Immature natural killer cell (primary cell): ENCODE data around the gene GATAD2A. TPM values are rescaled to one million over a fixed set of nuclear protein-coding genes. Genes with fewer than 3 reads are reported as not detected.
A peak's percentile ranks its signal among the peaks of the same experiment; 100 is the strongest.

Experiments used
- DNase-seq, 3 donors: peaks; one replicate each; pipeline ENCODE4 v3.0.0; 2022; ENCODE audit warnings: mixed read lengths in 1 of 3
- H3K27ac Mint-ChIP-seq, 6 donors: one replicate each; pipeline ENCODE4 v1.8.0; 2020; ENCODE audit warnings: mixed read lengths in 6 of 6, mild to moderate bottlenecking in 5 of 6, inconsistent platforms in 4 of 6, moderate library complexity in 3 of 6
- H3K27me3 Mint-ChIP-seq, 3 donors: one replicate each; pipeline ENCODE4 v1.8.0; 2020 to 2021; ENCODE audit warnings: low read depth in 3 of 3, mild to moderate bottlenecking in 3 of 3, mixed read lengths in 3 of 3, moderate library complexity in 3 of 3, inconsistent platforms in 1 of 3
- H3K36me3 Mint-ChIP-seq, 3 donors: one replicate each; pipeline ENCODE4 v1.8.0; 2020; ENCODE audit warnings: mixed read lengths in 3 of 3, inconsistent platforms in 2 of 3, mild to moderate bottlenecking in 2 of 3
- H3K4me1 Mint-ChIP-seq, 2 donors: one replicate each; pipeline ENCODE4 v1.8.0; 2020; ENCODE audit warnings: inconsistent platforms in 2 of 2, mild to moderate bottlenecking in 2 of 2, mixed read lengths in 2 of 2, moderate library complexity in 1 of 2
- H3K4me3 Mint-ChIP-seq, 5 donors: one replicate each; pipeline ENCODE4 v1.8.0; 2020; ENCODE audit warnings: mild to moderate bottlenecking in 5 of 5, mixed read lengths in 5 of 5, inconsistent platforms in 3 of 5, moderate library complexity in 3 of 5
- H3K9me3 Mint-ChIP-seq, 6 donors: one replicate each; pipeline ENCODE4 v1.8.0; 2020; ENCODE audit warnings: mild to moderate bottlenecking in 6 of 6, mixed read lengths in 6 of 6, inconsistent platforms in 4 of 6, moderate library complexity in 3 of 6
- polyA plus RNA-seq, 3 donors: library from polyadenylated mRNA; unstranded; fragments of 300-500 nt; fragmentation: Illumina TruSeq; gene quantifications; one replicate each; pipeline ENCODE4 v1.2.3, GENCODE V29; 2021

Gene GATAD2A
- polyA plus RNA-seq, 3 donors from 2014 or later, result 8.8 to 48.5 (median 21.0) TPM

DNA sequence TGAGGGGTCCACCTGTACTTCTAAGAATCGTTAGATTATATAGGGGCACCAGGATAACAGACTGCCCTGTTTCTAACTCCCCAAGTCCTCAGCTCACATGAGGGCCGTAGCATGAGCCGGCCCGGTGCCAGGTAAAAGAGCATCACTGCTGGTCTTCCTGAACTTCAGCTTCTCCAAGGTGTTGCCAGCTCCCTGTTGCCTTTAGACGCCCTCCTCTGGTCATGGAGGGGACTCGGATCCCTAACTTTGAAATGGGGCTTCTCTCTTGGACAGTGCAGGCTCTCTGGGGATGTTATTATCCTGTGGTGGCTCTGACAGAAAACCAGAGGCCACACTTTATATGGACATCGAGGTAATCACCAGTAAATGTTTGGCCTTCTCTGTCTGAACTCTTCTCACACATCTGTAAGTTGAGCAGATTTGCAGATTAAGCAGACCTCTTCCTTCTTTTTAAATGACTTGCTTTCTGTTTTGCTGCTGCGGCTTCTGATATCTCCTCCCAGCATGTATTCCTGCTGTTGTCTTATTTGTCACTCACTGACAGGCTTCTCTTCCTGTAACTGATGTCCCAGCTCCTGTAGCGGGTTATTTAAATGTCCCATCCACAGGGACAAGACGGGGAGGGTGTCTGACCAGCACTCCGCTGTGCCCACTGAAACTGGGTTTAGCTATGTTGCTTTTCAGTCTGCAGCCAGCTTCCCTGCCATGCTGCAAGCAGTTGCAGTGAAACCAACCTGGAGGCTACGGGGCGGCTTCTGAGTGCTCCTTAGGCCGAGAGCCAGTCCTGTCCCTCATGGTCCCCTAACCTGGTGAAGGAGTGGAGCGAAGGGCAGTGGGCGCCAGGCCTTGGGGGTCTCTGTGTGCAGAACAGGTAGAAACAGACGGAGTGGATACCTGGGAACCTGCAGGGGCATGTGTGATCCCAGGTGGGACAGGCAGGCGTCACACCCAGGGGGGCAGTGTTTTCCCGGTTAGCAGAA, 70.7 kb downstream of the GATAD2A start:
- H3K4me3 Mint-ChIP-seq, result peak overlapping the region; percentile 65 to 77 (median 69)
- peaks cover 0 to 11% (median 0%) of the 10 kb centered on the region in 3 donors for H3K36me3 Mint-ChIP-seq
- H3K27ac Mint-ChIP-seq, result peak overlapping the region; percentile 90 to 97 (median 94)
- H3K9me3 Mint-ChIP-seq, result no peaks in the 10 kb centered on the region
- peaks cover 90 to 94% of the 10 kb centered on the region in 2 donors for H3K4me1 Mint-ChIP-seq
- peak in 2 of 3 donors; percentile 44 to 52 for DNase-seq
- H3K27me3 Mint-ChIP-seq, result peaks cover 0 to 4% (median 3%) of the 10 kb centered on the region in 3 donors

DNA sequence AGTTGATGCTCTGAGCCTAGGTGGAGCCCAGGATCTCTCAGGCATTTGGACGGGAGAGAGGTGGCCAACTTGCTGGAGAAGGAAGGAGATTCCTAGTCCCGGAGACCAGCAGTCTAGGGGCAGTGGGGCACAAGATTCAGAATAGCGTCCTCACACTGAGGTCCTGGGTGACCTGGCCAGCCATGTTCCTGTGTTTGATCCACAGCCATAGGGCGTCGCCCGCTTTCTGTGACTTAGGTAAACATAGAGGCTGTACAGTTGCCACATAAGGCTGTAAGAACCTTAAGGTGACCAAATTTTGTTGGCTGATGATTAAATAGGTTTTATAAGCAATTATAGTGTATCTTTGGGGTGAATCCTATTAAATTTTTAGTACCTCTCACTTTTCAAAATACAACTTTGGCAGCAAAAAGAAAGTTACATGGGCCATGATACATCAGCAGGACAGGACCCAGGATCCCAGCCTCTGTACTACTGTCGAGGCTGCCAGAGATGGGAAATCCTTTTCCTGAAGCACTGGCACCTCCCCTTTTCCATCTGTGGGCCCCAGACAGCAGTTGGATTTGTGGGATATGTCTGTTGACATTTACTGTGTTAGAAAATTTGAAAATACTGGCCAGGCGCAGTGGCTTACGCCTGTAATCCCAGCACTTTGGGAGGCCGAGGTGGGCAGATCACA, 72.4 kb downstream of the GATAD2A start:
- no peak overlapping the region for H3K4me3 Mint-ChIP-seq
- no peak for DNase-seq
- peaks cover 0 to 7% (median 3%) of the 10 kb centered on the region in 3 donors for H3K27me3 Mint-ChIP-seq
- peaks cover 0 to 8% (median 0%) of the 10 kb centered on the region in 3 donors for H3K36me3 Mint-ChIP-seq
- peak overlapping the region; percentile 90 to 97 (median 94) for H3K27ac Mint-ChIP-seq
- peaks cover 75 to 89% of the 10 kb centered on the region in 2 donors for H3K4me1 Mint-ChIP-seq
- H3K9me3 Mint-ChIP-seq, result no peaks in the 10 kb centered on the region

DNA sequence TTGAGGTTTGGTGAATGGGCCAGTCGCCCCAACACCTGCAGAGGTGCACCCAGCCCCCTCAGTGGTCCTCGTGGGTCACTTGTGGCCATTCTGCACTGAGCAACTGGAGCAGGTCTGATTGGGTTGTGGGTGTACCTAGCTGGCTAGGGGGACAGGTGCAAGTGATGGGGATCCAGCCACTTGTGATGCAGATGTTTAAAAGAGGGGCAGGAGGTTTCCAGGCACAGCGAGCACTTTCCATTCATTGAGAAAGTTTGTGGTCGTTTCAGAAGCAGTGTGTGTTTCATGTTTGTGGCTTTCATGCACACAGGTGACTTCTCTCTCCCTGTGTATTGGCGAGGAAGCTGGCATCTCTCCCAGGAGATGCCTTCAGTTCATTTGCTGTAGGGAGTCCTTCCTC, 75.2 kb downstream of the GATAD2A start:
- H3K4me1 Mint-ChIP-seq, result peaks cover 60 to 75% of the 10 kb centered on the region in 2 donors
- H3K27me3 Mint-ChIP-seq, result peaks cover 0 to 6% (median 4%) of the 10 kb centered on the region in 3 donors
- no peak overlapping the region for H3K4me3 Mint-ChIP-seq
- no peaks in the 10 kb centered on the region for H3K9me3 Mint-ChIP-seq
- H3K27ac Mint-ChIP-seq, result peak overlapping the region in 5 of 6 donors; percentile 12 to 84 (median 65)
- H3K36me3 Mint-ChIP-seq, result peaks cover 0 to 3% (median 0%) of the 10 kb centered on the region in 3 donors
- DNase-seq, result no peak

DNA sequence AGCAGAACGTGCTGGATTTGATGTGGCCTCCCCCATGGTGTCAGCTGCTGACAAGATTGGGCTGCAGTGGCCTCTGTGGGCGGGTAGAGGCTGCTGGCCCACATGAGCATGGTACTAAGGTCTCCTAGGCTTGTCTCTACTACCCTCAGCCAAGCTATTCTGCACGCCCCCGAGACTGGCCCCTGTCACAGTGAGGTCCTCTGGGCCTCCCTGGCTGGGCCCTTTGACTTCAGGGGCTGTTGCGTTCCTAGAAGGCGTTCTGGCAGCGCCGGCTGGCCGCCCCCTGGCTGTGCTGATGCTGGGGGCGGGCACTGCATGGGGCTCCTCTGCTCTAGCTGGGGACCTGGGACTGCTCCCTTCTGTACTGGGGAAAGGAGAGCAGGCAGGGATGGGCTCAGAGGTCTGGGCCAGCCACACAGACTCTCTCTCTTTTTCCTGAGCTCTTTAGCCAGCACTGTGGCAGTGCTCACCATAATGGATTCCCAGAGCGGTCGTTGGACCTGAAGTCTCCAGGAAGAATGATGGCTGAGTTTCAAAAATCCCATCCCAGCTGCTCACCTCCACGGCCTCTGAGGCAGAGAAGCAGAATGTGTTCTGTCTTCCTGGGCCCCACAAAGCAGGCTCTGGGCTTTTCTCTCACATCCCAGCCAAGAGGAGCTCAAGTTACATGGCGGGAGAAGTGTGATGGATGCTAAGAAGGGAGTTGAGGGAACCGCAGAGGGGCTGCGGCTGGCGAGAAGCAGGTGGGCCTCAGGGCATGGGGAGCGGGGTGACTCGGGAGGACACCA, 77.5 kb downstream of the GATAD2A start:
- peaks cover 52 to 61% of the 10 kb centered on the region in 2 donors for H3K4me1 Mint-ChIP-seq
- no peaks in the 10 kb centered on the region for H3K9me3 Mint-ChIP-seq
- no peak overlapping the region for H3K4me3 Mint-ChIP-seq
- peak overlapping the region; percentile 45 to 81 (median 69) for H3K27ac Mint-ChIP-seq
- no peak for DNase-seq
- H3K36me3 Mint-ChIP-seq, result peaks cover 0 to 3% (median 0%) of the 10 kb centered on the region in 3 donors
- H3K27me3 Mint-ChIP-seq, result peaks cover 0 to 11% (median 5%) of the 10 kb centered on the region in 3 donors

DNA sequence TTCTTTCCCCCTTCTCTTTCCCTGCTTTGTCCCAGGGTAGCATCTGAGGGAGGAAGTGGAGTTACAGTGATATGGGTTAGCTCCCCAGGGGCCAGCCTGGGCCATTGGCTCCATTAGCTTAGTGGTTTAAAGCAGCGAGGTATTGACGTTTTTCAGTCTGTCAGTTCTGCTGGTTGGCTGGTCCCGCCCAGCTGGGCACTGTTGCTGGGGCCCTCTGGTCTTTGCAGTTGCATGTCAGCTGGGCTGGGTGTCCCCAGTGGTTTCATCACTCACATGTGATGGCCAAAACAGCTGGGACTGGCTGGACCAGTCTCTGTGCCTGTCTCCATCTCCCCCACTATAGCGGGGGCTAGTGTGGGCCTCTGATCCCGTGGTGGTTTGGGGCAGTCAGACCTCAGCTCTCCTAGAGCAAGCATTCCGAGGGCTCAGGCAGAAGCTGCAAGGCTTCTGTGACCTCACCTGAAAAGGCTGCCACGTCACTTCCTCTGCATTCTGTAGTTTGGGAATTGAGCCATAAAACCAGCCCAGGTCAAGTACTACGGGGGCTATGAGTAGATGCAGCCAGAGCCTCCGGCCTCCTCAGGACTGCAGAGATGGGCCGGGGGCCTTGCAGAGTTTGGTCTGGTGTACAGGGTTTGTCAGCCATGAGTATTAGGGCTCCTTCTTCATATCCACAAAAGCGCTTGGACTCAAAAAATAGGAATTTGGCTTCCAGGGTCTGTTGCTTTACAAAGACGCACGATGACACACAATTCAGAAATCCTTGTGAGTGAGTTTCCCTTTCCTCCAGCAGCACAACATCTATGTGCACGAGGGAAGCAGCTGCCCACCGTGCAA, 79.9 kb downstream of the GATAD2A start:
- Mint-ChIP-seq H3K27me3 (peaks cover 0 to 27% (median 17%) of the 10 kb centered on the region in 3 donors), H3K9me3 (no peaks in the 10 kb centered on the region), H3K36me3 (peaks cover 0 to 4% (median 0%) of the 10 kb centered on the region in 3 donors), H3K4me3 (no peak overlapping the region), H3K27ac (peak overlapping the region; percentile 68 to 85 (median 73)), H3K4me1 (peaks cover 60 to 66% of the 10 kb centered on the region in 2 donors)
- DNase-seq, result no peak

DNA sequence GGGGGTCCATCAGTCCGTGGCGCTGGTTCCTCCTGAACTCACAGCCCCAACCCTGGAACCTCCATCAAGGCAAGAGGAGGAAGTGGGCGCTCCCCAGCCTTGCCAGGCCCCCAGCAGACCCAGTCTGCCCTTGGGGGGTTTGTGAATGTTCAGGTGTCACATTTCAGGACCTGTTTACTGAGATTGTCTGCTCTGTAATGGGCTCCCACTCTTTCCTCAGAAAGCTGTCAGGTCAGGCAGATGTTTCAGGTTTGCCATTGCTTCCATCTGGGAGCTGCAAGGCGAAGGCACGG, 80.5 kb downstream of the GATAD2A start:
- Mint-ChIP-seq H3K27ac (peak overlapping the region in 5 of 6 donors; percentile 68 to 85 (median 79)), H3K9me3 (no peaks in the 10 kb centered on the region), H3K4me3 (no peak overlapping the region), H3K27me3 (peaks cover 0 to 30% (median 20%) of the 10 kb centered on the region in 3 donors), H3K36me3 (peaks cover 0 to 6% (median 0%) of the 10 kb centered on the region in 3 donors), H3K4me1 (peaks cover 60 to 66% of the 10 kb centered on the region in 2 donors)
- DNase-seq, result no peak

DNA sequence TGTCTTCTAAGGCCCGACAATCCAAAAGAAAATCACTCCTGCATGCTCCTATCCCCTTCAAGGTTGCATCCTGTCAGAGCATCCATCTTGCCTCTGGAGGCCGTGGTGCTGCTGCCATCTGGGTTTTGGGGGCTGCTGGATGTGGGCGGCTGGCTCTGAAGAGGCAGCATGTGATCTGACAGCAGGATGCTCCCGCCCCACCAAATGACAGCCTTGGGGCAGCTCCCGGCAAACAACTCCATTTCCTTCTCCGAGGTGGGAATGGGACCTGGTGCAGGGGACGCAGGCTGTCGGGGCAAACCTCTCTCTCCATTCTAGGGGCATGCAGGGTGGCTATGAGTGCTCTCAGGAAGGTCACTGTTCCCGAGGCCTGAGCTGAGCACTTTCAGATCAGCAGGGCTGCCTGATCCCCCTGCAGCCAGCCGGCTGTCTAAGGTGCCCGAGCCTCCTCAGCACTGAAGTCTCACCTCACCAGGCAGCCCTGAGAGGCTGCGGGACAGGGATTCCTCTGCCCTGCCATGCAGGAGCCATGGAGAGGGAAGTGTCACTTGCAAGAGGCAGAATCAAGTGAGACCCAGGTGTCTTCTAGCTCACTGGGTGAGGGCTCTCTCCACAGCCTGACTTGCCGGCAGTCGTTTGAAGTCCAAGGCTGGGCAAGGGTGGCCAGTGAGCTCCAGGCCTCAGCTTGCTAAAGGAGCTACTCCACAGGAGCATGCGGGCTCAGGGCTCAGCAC, 81.0 kb downstream of the GATAD2A start:
- H3K4me1 Mint-ChIP-seq, result peaks cover 57 to 62% of the 10 kb centered on the region in 2 donors
- H3K27me3 Mint-ChIP-seq, result peaks cover 0 to 32% (median 20%) of the 10 kb centered on the region in 3 donors
- no peak for DNase-seq
- peak overlapping the region; percentile 45 to 98 (median 76) for H3K27ac Mint-ChIP-seq
- H3K4me3 Mint-ChIP-seq, result no peak overlapping the region
- no peaks in the 10 kb centered on the region for H3K9me3 Mint-ChIP-seq
- H3K36me3 Mint-ChIP-seq, result peaks cover 0 to 6% (median 0%) of the 10 kb centered on the region in 3 donors

DNA sequence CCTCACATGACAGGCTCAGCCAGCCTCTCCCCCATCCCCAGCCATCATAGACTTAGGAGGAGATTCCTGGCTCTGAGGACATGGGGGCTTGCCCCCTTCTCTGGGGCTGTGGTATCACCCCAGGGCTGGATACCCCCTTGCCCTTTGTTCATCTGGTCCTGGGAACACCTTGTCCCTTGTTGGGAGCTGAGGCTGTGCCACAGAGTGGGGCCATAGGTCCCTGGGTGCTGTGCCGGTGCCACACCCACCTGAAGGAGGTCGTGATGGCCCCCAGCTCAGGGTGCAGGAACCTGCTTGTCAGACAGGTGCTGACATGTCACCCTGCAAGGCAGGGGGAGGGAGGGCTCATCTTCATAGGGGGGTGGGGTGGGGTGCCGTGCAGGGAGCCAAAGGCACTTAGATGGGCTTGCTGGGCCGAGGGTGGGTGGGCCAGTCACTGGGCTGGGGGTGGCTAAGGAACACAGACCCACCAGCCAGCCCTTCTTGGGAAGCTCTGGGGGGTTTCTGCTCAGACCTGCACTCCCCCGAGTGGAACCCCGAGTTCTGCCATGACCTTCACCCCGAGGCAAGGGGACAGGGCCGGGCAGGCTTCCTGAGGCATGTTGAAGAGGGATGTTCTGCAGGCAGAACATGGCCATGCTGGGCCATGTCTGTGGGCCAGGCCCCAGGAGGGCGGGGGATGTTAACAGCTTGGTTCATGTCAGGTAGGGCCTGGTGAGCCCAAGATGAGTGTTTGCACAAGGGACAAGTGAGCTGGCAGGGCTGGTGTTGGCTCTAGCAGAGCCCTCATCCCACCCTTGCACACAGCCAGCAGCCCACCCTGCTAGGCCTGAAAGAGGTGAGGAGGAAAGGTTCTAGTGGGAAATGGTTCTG, 81.8 kb downstream of the GATAD2A start:
- H3K4me1 Mint-ChIP-seq, result peaks cover 56 to 59% of the 10 kb centered on the region in 2 donors

DNA sequence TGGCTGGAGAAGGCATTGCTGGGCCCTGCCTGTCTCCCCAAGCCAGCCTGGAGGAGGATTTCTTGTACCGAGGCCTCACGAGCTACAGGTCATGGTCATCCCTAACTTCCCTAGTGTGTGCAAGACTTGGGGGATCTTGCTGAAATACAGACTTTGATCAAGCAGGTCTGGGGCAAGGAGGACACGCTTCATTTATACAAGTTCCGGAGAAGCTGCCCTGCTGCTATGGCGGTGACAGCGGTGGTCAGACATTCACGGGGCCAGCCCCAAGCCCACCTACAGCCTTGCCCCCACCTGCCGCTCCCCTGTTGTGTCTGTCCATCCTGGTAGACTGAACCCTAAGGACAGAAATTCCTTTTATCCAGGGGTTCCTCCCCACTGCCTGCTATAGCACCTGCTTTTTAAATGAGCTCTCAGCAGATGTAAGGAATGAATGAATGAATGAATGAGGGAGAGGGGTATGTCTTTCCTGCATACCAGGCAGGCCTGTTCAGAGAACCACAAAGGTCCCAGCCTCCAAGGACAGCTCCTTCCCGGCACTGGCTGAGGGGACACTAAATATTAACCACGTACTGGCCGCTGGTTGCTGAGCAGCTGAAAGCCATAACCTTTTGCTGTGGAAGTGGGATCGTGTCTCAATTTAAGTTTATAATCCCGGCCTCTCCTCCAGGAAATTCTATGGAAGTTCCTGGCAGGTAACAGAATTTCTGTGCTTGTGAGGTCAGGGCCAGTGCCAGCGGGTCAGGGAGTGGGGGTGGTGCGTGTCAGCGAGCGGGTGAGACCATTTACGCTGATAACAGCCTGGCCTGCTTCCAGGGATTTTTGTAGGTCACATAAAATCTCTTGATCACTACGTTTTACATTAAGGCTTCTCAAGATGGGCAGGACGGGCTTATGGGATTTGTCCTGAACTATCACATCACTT, 82.7 kb downstream of the GATAD2A start:
- H3K4me3 Mint-ChIP-seq, result peak overlapping the region; percentile 75 to 88 (median 78)
- DNase-seq, result no peak
- H3K9me3 Mint-ChIP-seq, result no peaks in the 10 kb centered on the region
- peaks cover 51 to 56% of the 10 kb centered on the region in 2 donors for H3K4me1 Mint-ChIP-seq
- peak overlapping the region; percentile 94 to 98 (median 98) for H3K27ac Mint-ChIP-seq
- H3K36me3 Mint-ChIP-seq, result peaks cover 0 to 4% (median 0%) of the 10 kb centered on the region in 3 donors
- peaks cover 0 to 37% (median 22%) of the 10 kb centered on the region in 3 donors for H3K27me3 Mint-ChIP-seq

More for the DNA sequence above, 81.8 kb downstream of the GATAD2A start:
- no peaks in the 10 kb centered on the region for H3K9me3 Mint-ChIP-seq
- H3K4me3 Mint-ChIP-seq, result peak overlapping the region in 4 of 5 donors; percentile 12 to 88 (median 48)
- DNase-seq, result no peak
- H3K27ac Mint-ChIP-seq, result peak overlapping the region; percentile 94 to 98 (median 98)
- H3K36me3 Mint-ChIP-seq, result peaks cover 0 to 6% (median 0%) of the 10 kb centered on the region in 3 donors
- peaks cover 0 to 38% (median 20%) of the 10 kb centered on the region in 3 donors for H3K27me3 Mint-ChIP-seq

DNA sequence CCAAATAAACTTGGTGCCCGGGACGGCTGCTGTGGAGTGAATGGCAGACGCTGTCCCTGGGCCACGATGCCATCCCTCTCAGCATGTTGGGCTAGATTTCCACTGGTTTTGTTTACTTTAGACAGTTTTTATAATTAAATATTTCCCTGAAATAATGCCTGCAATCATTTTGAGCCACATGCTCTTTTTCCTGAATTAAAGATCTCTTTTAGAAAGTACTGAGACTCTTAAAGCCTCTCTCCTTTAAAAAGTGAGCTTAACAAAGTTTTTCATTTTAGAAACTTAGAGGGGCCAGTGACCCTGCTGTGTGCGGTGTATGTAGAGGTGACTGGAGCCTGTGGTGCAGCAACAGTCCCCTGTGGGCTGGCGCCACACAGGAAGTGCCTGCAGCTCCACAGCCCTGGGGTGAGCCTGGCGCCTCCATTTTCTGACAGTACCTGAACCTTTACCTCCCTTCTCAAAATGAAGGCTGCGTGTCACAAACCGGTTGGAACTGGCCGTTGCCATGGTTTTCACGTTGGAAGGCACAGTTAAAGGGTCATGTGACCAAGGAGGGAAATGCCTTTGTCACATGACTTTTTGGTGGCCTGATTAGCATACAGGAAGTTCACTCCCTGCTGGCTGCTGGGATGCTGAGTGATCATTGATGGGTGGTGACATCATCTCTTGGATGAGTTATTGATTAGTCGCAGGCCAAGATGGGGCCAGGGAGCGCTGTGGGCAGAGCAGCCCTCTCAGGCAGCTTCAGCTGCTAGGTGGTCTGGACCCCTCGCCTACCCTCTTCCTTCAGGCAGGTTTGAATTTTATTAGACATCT, 83.6 kb downstream of the GATAD2A start:
- Mint-ChIP-seq H3K27ac (peak overlapping the region; percentile 94 to 98 (median 98)), H3K9me3 (no peaks in the 10 kb centered on the region), H3K36me3 (peaks cover 0 to 3% (median 0%) of the 10 kb centered on the region in 3 donors), H3K27me3 (peaks cover 0 to 37% (median 22%) of the 10 kb centered on the region in 3 donors), H3K4me3 (peak overlapping the region; percentile 75 to 88 (median 78)), H3K4me1 (peaks cover 50 to 53% of the 10 kb centered on the region in 2 donors)
- peak; percentile 84 to 88 (median 84) for DNase-seq
